HEK293T (cell line): ENCODE data around the gene LRRFIP1.

ENCODE experiments used
- BHLHE40 ChIP-seq: fragments of 450-650 bp; IDR thresholded peaks from 2 replicates; pipeline ENCODE4 v1.6.1; 2016; ENCODE audit warnings: mild to moderate bottlenecking, moderate library complexity, borderline replicate concordance
- FOXM1 ChIP-seq: fragments of 450-650 bp; IDR thresholded peaks from 2 replicates; pipeline ENCODE4 v1.6.1; 2017; ENCODE audit warnings: mild to moderate bottlenecking, borderline replicate concordance
- LEF1 ChIP-seq: fragments of 450-650 bp; IDR thresholded peaks from 2 replicates; pipeline ENCODE4 v1.6.1; 2017; ENCODE audit warnings: mild to moderate bottlenecking, borderline replicate concordance
- SP1 ChIP-seq: fragments of 450-650 bp; IDR thresholded peaks from 2 replicates; pipeline ENCODE4 v1.6.1; 2017
- SUZ12 ChIP-seq: fragments of 450-650 bp; IDR thresholded peaks from 2 replicates; pipeline ENCODE4 v1.6.1; 2016; ENCODE audit warnings: mild to moderate bottlenecking
- TARDBP ChIP-seq: fragments of 450-650 bp; IDR thresholded peaks from 2 replicates; pipeline ENCODE4 v1.6.1; 2016
- ZNF384 ChIP-seq: fragments of 450-650 bp; IDR thresholded peaks from 2 replicates; pipeline ENCODE4 v1.6.1; 2016
- TF ChIP-seq, protein P1 (sequence below): fragments of 450-650 bp; IDR thresholded peaks from 2 replicates; pipeline ENCODE4 v1.6.1; 2016

DNA sequence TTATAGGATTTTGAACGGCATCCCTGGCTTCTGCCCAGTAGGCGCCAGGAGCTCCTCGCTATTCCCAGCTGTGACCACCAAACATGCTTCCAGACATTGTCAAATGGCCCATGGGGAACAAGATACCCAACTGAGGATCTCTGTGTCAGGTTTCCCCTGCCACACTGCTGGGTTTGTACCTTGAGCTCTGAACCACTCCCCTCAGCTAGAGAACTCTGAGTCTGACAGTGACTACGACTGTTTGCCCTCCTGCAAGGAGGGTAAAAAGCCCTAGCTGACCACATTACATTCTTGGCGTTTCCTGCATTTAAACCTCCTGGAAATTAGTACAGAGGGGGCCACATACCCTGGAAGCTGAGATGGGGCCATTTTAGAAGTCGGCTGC lies 12.4 kb downstream of the LRRFIP1 start:
- no peak for TF ChIP-seq SP1
- TF ChIP-seq SUZ12 = no peak
- no peak for TF ChIP-seq LEF1
- no peak for TF ChIP-seq ZNF384
- TF ChIP-seq BHLHE40 = no peak
- TF ChIP-seq FOXM1 = no peak
- TF ChIP-seq, protein P1, sequence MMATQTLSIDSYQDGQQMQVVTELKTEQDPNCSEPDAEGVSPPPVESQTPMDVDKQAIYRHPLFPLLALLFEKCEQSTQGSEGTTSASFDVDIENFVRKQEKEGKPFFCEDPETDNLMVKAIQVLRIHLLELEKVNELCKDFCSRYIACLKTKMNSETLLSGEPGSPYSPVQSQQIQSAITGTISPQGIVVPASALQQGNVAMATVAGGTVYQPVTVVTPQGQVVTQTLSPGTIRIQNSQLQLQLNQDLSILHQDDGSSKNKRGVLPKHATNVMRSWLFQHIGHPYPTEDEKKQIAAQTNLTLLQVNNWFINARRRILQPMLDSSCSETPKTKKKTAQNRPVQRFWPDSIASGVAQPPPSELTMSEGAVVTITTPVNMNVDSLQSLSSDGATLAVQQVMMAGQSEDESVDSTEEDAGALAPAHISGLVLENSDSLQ = no peak
- no peak for TF ChIP-seq TARDBP
